ENCODE results near the gene ANP32E.

DNA sequence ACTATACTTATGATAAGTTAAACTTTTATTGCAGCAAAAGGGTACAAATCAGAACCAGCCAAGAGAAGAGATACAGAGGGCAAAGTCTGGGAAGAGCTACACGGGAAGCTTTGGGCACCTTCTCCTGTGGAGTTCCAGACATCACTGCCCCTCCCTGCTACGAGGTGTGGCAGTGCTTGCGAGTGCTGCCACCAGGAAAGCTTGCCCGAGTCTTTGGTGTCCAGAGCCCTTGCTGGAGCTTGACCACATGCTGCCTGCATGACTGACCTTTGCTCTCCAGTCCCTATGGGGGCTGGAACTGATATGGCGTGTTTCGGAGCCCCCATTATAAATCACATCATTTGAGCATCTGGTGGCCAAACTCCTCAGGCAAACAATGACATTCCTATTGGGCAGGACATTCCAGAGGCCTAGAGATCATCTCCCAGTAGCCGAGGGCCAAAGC is 62.7 kb downstream of the ANP32E start:
- no peak for TF ChIP-seq EP300 (IDR thresholded peaks at IDR 0.05)
- TF ChIP-seq, protein P1, sequence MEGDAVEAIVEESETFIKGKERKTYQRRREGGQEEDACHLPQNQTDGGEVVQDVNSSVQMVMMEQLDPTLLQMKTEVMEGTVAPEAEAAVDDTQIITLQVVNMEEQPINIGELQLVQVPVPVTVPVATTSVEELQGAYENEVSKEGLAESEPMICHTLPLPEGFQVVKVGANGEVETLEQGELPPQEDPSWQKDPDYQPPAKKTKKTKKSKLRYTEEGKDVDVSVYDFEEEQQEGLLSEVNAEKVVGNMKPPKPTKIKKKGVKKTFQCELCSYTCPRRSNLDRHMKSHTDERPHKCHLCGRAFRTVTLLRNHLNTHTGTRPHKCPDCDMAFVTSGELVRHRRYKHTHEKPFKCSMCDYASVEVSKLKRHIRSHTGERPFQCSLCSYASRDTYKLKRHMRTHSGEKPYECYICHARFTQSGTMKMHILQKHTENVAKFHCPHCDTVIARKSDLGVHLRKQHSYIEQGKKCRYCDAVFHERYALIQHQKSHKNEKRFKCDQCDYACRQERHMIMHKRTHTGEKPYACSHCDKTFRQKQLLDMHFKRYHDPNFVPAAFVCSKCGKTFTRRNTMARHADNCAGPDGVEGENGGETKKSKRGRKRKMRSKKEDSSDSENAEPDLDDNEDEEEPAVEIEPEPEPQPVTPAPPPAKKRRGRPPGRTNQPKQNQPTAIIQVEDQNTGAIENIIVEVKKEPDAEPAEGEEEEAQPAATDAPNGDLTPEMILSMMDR (IDR thresholded peaks at IDR 0.05): no peak
- TF ChIP-seq POLR2A (IDR thresholded peaks at IDR 0.05): no peak
- TF ChIP-seq POLR2AphosphoS5 (IDR thresholded peaks at IDR 0.05): no peak
